GM19324 (cell line): ENCODE measurements around the gene ARID1B.

Experiments
- ATAC-seq: cut with Tn5 transposase; IDR thresholded peaks from one replicate; pipeline ENCODE4 v1.9.1; 2021; ENCODE audit warnings: mild to moderate bottlenecking, moderate library complexity; ENCODE audit not compliant: unreplicated experiment, low FRiP score

Gene ARID1B

GRCh38 chr6:157246048-157246630 is 469.0 kb downstream of the ARID1B start:
- ATAC-seq = no peak

- no peak for ATAC-seq
These were observed 469.8 kb downstream of the ARID1B start for GRCh38 chr6:157246771-157247484.

DNA sequence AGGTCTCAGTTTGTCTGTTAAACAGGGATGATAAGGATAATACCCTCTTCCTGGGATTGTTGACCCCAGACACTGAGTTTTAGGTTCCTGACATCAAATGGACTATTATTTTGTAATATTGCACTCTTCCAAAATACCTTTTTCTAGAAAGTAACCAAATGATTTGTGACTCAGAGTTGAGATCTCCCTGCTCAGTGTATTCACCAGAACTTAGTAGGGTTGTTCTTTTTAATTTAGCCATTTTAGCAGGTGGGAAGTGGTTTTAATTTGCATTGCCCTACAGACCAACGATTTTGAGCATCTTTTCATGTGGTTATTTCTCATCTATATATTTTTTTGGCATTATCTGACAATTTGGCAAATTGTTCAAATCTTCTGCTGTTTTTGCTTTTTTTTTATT is 471.1 kb downstream of the ARID1B start:
- no peak for ATAC-seq

GRCh38 chr6:157249826-157250225 is 472.6 kb downstream of the ARID1B start:
- ATAC-seq = no peak

- no peak for ATAC-seq
These were observed 474.5 kb downstream of the ARID1B start for GRCh38 chr6:157251586-157252247.

DNA sequence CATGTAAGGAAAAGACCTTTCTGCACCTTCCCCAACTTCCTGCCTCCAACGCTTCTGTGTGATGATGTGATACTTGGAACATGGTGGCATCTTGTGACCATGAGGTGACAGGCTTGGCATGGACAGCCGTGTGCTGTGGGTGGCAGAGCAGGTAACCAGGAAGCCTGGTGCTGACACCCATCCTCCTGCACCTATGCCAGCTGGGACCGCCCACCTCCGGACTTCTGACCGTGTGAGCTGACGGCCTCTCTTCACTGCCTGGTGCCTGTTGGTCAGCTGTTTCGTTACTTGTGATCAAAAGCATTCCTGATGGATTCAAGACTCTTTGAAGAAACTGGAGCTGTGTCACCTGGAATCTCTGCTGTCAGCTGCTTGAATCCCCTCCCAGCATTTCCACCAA is 475.8 kb downstream of the ARID1B start:
- no peak for ATAC-seq

GRCh38 chr6:157253699-157254098 is 476.5 kb downstream of the ARID1B start:
- no peak for ATAC-seq

GRCh38 chr6:157254538-157254937 is 477.4 kb downstream of the ARID1B start:
- ATAC-seq = no peak

GRCh38 chr6:157255079-157255478 is 477.9 kb downstream of the ARID1B start:
- no peak for ATAC-seq

DNA sequence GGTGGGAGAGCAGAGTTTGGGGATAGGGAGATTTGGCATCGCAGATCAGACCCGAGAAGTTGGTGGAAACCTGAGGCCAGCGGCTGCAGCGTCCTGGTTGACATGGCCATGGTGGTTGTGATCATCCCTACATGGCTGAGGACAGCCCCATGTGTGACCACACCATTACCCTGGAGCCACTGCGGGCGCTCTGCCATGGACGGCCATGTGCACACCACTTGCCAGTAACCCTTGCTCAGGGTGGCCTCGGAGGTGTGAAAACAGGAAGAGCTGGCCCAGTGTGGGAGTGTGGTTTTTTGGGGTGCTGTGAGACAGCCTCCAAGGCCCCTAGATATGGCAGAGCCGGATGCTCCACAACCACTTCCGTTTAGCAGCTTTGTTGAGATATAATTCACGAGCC is 481.7 kb downstream of the ARID1B start:
- ATAC-seq = no peak

- ATAC-seq = no peak
These were observed 482.3 kb downstream of the ARID1B start for GRCh38 chr6:157259443-157259842.
